ENCODE data around the gene YBEY.
"Not testable (repeated sequence)": the region's sequence is repeated elsewhere in the genome, so short reads cannot be mapped to it uniquely, and the experiment has no call there.

The YBEY gene

GRCh38 chr21:46308431-46308830 lies 22.3 kb downstream of the YBEY start:
- no peak for DNase-seq

DNA sequence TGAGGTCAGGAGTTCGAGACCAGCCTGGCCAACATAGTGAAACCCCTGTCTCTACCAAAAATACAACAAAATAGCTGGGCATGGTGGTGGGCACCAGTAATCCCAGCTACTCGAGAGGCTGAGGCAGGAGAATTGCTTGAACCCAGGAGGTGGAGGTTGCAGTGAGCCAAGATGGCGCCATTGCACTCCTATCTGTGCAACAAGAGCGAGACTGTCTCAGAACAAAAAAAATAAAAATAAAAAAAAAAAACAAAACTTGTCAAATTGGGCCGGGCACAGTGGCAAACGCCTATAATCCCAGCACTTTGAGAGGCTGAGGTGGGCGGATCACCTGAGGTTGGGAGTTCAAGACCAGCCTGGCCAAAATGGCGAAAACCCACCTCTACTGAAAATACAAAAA lies 24.1 kb downstream of the YBEY start:
- DNase-seq, result not testable (repeated sequence)

- no peak for DNase-seq
These were observed 25.4 kb downstream of the YBEY start for GRCh38 chr21:46311568-46311967.

DNA sequence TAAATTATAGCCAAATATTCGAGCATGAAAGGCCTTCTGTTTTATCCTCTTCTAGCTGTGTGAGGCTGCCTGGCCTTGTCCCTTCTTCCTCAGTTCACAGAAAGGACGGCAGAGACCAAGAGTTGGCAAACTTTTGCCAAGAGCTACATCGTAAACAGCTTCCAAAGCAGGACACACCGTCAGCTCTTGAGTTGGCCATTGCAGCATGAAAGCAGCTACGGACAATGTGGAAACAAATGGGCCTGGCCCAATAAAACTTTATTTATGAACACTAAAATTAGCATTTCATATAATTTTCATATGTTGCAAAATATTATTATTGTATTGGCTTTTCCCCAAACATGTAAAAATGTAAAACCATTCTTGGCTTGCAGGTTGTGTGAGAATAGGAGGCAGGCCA lies 26.8 kb downstream of the YBEY start:
- no peak for DNase-seq

DNA sequence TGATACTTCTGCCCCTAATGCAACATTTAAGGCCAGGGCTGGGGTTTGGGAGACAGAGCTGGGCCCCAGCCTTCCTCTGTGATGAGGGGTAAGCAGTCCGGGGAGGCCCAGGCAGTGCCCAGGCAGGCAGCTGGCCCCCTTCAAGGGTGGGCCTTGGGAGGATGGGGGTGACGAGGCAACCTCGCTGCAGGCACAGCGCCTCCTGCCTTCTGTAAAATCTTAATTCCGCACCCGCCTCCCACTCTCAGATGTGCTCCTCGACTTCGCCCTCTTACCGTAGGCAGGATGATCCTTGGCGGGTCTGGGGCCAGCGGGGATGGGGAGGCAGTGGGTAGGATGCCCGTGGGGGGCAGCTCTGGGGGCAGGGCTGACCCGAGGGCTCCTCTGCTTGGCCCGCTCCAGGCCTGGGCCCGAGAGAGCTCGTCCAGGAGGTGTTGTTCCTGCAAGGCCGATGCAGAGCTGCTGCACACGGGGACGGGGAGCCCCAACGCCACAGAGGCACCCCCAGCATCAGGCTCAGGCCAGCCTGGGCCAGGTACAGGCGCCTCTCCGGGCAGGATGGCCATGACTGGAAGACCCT lies 28.4 kb downstream of the YBEY start:
- DNase-seq, result no peak

DNA sequence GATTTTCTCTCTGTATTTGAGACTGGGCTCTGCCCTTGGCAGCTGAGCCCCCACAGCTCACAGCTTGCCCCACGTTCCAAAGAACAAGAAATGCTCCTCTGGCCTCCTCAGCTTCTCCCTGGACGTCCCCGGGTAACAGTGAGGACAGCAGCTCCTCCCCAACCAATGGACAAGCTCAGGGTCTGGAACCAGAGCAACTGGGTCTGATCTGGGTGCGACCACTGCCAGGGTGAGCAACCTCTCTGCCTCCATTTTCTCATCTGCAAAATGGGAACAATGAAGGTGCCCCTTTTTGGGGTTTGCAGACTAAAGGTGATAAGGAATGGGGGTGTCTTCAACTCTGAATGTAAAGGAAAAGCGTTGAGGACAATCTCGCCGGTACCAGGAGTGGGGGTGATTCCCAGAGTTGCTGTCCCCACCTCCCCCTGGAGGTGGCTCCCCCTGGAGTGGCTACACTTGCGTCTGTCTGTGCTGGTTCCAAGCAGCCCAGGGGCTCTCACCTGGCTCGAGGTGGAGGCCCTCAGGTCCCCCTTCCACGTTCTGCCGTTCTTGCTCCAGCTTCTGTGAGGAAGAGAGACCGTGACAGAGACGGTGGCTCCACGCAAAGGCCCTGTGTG lies 30.7 kb downstream of the YBEY start:
- no peak for DNase-seq

GRCh38 chr21:46317710-46318463 lies 31.7 kb downstream of the YBEY start:
- no peak for DNase-seq

DNA sequence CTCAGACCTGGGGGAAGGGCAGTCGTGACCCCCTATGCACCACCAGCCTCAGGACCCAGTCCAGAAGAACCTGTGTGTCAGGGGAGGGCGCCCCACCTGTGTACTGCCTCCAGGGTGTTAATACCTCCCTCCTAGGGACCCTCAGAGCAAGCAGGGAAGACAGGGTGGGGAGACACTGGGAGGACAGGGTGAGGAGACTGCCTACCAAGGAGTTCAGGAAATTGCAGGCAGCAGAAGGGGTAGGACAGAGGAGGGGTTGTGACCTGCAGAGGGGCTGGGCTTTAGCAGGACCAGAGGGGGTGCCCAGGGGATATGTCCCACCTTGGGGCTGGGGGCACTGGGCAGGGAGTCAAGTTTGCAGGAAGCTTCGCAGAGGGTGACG lies 32.3 kb downstream of the YBEY start:
- DNase-seq, result no peak

DNA sequence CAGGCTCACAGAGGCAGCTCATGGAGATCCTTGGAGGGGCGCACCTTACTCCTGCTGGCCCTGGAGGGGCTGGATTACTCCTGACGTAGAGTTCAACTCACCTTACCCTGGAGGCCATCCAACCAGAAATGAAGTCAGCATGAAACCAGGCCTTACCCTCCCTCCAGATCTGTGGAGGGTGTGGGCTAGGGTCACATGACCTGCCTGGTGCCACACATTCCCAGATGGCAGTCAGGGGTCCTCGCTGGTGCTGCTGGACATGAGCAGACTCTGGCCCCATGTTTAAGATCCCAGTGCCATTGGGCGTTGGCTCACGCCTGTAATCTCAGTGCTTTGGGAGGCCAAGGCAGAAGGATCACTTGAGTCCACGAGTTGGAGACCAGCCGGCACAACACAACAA lies 33.0 kb downstream of the YBEY start:
- no peak for DNase-seq

GRCh38 chr21:46320331-46320801 lies 34.2 kb downstream of the YBEY start:
- no peak for DNase-seq

DNA sequence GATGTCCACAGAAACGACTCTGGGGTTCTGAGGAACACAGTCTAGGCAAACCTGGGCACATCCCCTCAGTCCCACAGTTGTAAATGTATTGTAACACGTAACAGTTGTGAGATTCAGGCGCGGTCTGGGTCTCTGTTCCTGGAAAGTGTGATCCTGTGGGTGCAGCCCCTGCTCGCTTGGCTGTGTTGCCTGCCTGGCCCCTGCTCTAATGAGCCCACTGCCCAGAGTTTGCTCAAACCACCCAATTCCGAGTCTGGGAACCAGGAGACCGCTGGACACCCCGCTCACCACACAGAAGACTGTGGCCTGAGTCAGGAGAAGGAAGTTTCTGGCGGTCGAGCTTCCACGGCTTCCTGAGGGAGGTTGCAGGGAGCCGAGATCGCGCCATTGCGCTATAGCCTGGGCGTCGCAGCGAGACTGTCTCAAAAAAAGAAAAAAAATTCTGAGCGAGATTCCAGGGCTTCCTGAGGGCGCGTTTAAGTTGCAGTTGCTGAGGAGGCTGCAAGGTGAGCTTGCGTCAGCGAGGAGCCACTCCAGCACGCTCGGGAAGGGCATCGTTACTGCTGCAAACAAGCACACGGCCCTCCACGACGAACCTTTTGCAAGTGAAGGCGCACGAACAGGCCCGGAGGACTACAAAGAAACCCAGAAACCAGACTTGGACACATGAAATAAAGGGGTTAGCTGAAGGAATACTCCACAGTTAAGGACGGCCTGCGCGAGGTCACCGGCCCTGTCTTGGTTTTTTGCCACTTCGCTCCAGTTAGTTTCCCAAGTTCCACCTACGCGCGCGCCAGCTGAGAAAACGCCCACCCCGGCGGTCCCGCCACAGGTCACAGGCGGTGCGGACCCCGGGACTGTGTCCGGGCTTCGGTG lies 36.4 kb downstream of the YBEY start:
- DNase-seq, result no peak

DNA sequence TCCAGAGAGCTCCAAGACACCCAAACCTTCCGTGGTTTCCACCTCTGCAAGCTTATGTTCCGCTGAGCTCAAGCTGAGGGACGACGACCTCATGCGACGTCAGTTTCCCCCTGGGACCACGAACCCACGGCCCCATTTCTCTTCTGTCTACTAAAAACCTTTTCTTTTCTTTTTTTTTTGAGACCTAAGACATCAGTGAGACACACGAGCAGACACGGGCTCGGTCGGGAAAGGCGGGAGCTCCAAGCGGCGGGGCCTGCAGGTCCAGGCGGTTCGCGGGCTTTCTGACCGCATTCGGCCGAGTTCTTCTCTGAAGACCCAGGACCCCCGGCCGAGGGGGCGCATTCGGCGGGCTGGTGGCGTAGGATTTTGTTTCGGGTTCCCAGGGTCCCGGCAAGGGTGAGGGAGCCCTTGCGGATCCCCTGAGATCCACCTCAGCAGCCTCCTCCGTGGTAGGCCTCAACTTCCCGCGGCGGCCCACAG lies 37.1 kb downstream of the YBEY start:
- no peak for DNase-seq

DNA sequence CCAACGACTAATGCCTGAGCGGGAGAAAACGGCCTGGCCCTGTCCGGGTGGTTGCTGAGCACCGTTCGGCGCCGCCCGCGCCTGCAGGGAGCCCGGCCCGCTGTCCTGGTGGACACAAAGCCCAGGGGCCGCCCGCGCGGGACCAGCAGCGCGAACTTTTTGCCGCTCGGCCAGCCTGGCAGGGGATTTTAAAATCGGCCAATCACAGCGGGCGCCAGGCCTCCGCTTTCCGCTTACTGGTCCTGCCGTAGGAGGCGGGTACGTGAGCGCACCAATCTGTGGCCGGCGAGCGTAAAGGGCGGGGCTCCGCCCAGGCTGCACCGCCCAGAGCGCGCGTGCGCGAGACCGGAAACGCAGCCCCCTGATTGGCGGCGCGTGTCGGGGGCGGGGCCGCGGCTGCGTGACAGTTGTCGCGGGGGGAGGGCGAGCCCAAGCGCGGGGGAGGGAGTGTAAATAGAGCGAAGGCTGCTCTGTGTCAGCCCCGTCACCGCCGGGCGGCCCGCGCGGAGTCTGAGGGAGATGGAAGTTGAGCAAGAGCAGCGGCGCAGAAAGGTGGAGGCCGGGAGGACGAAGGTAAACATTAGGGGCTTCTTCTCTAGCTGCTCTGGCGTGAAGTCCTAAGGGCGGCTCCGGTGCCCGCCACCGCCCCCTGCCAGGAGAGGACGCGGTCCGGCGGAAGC lies 37.7 kb downstream of the YBEY start, which contains the start of the genes C21orf58 and PCNT:
C21orf58 (minus strand) TSS at position 161 of the 680 bp plus-strand sequence. CDS start 1,132 bp downstream, outside the sequence.
PCNT (plus strand) TSS at position 447 of the 680 bp plus-strand sequence; CDS start at position 520, 73 bp downstream.
- DNase-seq, result peak; percentile 95

- peak; percentile 61 for DNase-seq
These were observed 38.4 kb downstream of the YBEY start for GRCh38 chr21:46324390-46325072.

DNA sequence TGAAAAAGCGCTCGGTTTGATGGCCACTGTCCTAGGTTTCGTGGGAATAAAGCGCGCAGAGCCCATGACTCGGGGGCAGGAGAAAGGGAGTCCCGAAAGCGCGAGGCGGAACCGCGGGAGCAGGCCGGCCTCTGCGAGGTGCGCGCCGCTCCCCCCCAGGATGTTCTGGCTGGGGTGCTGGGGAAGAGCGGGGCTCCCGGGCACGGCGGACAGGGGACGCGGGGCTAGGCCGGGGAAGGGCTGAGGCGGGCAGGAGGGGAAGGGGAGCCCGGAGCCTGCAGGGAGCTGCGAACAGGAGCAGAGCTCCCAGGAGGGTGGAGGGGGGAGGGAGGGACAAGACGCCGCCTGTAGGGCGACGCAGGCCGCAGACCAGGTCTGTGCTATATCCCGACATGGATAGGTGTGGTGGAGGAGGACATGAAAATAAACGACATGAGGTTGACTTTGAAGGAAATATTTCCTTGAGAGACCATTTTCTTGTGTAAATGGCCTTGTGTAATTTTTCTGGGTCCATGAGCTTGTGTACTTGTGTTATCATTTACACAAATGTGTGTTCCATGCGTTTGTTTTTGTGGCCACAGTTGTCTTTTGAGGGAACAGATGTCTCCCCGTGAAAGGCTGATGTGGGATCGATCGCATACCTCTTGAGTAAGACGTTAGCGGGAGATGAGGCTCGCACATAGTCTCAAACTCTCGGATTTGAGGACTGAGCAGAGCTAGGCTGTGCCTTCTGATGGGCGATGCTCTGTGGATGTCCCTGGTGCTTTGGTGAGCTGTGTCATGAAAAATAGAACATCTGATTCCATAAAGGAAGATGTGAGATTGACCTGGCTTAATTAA lies 39.2 kb downstream of the YBEY start:
- DNase-seq, result no peak

DNA sequence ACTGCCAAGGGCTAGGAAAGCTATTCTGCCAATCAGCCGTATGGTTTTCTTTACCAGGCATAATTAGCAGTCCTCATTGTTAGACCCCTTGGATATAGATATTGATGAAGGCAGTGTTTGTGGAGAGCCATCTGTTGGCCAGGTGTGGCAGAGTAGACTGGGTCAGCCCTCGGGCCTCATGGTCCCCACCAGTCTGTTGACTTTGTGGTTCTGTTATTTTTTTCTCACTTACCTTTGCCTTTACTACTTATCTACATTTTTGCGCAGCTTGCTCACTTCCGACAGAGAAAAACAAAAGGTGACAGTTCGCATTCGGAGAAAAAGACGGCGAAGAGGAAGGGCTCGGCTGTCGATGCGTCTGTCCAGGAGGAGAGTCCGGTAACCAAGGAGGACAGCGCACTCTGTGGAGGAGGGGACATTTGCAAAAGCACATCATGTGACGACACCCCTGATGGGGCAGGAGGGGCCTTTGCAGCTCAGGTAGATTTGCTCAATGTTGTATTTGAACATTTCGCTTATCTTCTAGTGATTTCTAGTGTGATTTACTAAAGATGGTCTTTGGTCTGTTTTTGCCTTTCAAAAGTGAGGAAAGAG lies 40.1 kb downstream of the YBEY start:
- no peak for DNase-seq

- DNase-seq, result no peak
These were observed 41.6 kb downstream of the YBEY start for GRCh38 chr21:46327711-46328110.

GRCh38 chr21:46328151-46328550 lies 42.0 kb downstream of the YBEY start:
- DNase-seq, result no peak

DNA sequence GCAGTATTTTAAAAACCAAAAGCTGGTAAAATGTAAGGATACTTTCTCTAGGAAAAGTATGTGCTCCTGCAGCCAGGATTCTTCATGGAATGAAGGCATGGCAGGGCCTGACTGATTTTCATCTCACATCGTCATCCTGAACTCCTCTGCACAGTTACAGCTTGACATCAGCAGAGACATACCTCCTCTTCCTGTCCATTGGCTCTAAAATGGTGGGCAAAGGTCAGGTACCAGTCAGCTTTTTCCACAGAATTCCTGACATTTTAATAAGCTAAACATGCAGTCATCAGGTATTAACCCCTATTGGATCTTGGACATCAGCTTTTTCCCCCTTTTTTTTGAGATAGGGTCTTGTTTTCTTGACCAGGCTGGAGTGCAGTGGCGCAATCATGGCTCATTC lies 43.7 kb downstream of the YBEY start:
- no peak for DNase-seq
